Activated CD8-positive, alpha-beta memory T cell treated with anti-CD3 and anti-CD28 coated beads, Interleukin-2, amount 10 ng/mL, durations not matched to agents 7 days and 5 days (primary cell): ENCODE data around the gene ADAM11. TPM values are rescaled to one million over a fixed set of nuclear protein-coding genes. Genes with fewer than 3 reads are reported as not detected.
"Not testable (repeated sequence)": the region's sequence is repeated elsewhere in the genome, so short reads cannot be mapped to it uniquely, and the experiment has no call there.

Experiments used
- ATAC-seq: fragments of 150-1000 bp; cut with Tn5 transposase; one replicate; pipeline ENCODE4 v1.10.0; 2021; ENCODE audit warnings: moderate library complexity
- CTCF ChIA-PET: fragments of 350-600 bp; sonication (Branson Sonifier 250); formaldehyde crosslinking; loops from one replicate; lab custom pipeline; 2021; ENCODE audit warnings: antibody characterized with exemption; lab: Charles Lee
- DNase-seq: peaks from one replicate; pipeline ENCODE4 v3.0.0-alpha.2; 2020
- H3K27ac Mint-ChIP-seq: one replicate; pipeline ENCODE4 v1.8.0; 2021; ENCODE audit warnings: mild to moderate bottlenecking, mixed read lengths
- H3K27me3 Mint-ChIP-seq: one replicate; pipeline ENCODE4 v1.8.0; 2021; ENCODE audit warnings: mixed read lengths
- H3K36me3 Mint-ChIP-seq: one replicate; pipeline ENCODE4 v1.8.0; 2021; ENCODE audit warnings: mild to moderate bottlenecking, mixed read lengths
- H3K4me1 Mint-ChIP-seq: one replicate; pipeline ENCODE4 v1.8.0; 2021; ENCODE audit warnings: mixed read lengths
- H3K4me3 Mint-ChIP-seq: one replicate; pipeline ENCODE4 v1.8.0; 2021; ENCODE audit warnings: mild to moderate bottlenecking, moderate library complexity, mixed read lengths
- H3K9me3 Mint-ChIP-seq: one replicate; pipeline ENCODE4 v1.8.0; 2022; ENCODE audit warnings: low read depth, mixed read lengths
- total RNA-seq, 2 experiments: library from RNA; stranded (reverse); gene quantifications; one replicate each; pipeline ENCODE4 v1.2.3, GENCODE V29; 2021

ADAM11 gene
- total RNA-seq, 2 experiments from 2014 or later = 0.35 to 0.50 TPM

GRCh38 chr17:44796731-44797130 is 37.9 kb downstream of the ADAM11 start:
- H3K27me3 Mint-ChIP-seq = peaks cover 6% of the 10 kb centered on the region
- ATAC-seq = no peak
- DNase-seq = no peak
- H3K9me3 Mint-ChIP-seq = no peaks in the 10 kb centered on the region
- H3K4me1 Mint-ChIP-seq = peaks cover 11% of the 10 kb centered on the region
- H3K4me3 Mint-ChIP-seq = no peak overlapping the region
- no peaks in the 10 kb centered on the region for H3K36me3 Mint-ChIP-seq
- no peak overlapping the region for H3K27ac Mint-ChIP-seq
- CTCF ChIA-PET = interaction anchor here (1.6 to 3.2 kb wide), 2 partner anchors 17 to 20 kb away, joined by 4 to 11 read pairs; no protein-coding TSS in a partner anchor

- Mint-ChIP-seq H3K9me3 (no peaks in the 10 kb centered on the region), H3K4me3 (no peak overlapping the region), H3K27ac (no peak overlapping the region), H3K36me3 (no peaks in the 10 kb centered on the region), H3K27me3 (peaks cover 13% of the 10 kb centered on the region), H3K4me1 (peaks cover 11% of the 10 kb centered on the region)
- ATAC-seq (no peak), DNase-seq (no peak)
- CTCF ChIA-PET = interaction anchor here (0.6 to 3.2 kb wide), 10 partner anchors 11 to 338 kb away, joined by 3 to 11 read pairs (median 4); partner anchors contain the start of gene ACBD4
Observed at GRCh38 chr17:44797802-44798201, 39.0 kb downstream of the ADAM11 start.

- DNase-seq (no peak), ATAC-seq (no peak)
- Mint-ChIP-seq H3K27ac (no peak overlapping the region), H3K4me3 (no peak overlapping the region), H3K27me3 (peaks cover 13% of the 10 kb centered on the region), H3K36me3 (no peaks in the 10 kb centered on the region), H3K4me1 (peaks cover 11% of the 10 kb centered on the region), H3K9me3 (no peaks in the 10 kb centered on the region)
- CTCF ChIA-PET = interaction anchor here (0.5 to 3.2 kb wide), 11 partner anchors 10 to 337 kb away, joined by 3 to 11 read pairs (median 4); partner anchors contain the start of gene ACBD4
Observed at GRCh38 chr17:44798356-44798755, 39.6 kb downstream of the ADAM11 start.

- Mint-ChIP-seq H3K36me3 (no peaks in the 10 kb centered on the region), H3K4me3 (no peak overlapping the region), H3K27ac (no peak overlapping the region), H3K4me1 (peaks cover 11% of the 10 kb centered on the region), H3K9me3 (no peaks in the 10 kb centered on the region), H3K27me3 (peaks cover 19% of the 10 kb centered on the region)
- CTCF ChIA-PET = interaction anchor here (1.0 to 1.5 kb wide), 3 partner anchors 21 to 77 kb away, joined by 3 read pairs; no protein-coding TSS in a partner anchor
- DNase-seq = no peak
- no peak for ATAC-seq
Observed at GRCh38 chr17:44801880-44802279, 43.1 kb downstream of the ADAM11 start.

- CTCF ChIA-PET = no interaction called here
- ATAC-seq = no peak
- Mint-ChIP-seq H3K9me3 (no peaks in the 10 kb centered on the region), H3K27ac (no peak overlapping the region), H3K36me3 (no peaks in the 10 kb centered on the region), H3K27me3 (peaks cover 30% of the 10 kb centered on the region), H3K4me3 (no peak overlapping the region), H3K4me1 (no peaks in the 10 kb centered on the region)
- DNase-seq = no peak
Observed at GRCh38 chr17:44804302-44805089, 45.7 kb downstream of the ADAM11 start.

GRCh38 chr17:44807093-44807816 is 48.5 kb downstream of the ADAM11 start:
- Mint-ChIP-seq H3K4me3 (no peak overlapping the region), H3K27ac (no peak overlapping the region), H3K27me3 (peaks cover 24% of the 10 kb centered on the region), H3K36me3 (no peaks in the 10 kb centered on the region), H3K9me3 (no peaks in the 10 kb centered on the region), H3K4me1 (no peaks in the 10 kb centered on the region)
- CTCF ChIA-PET = interaction anchor here (1.0 to 1.4 kb wide), 2 partner anchors 60 to 61 kb away, joined by 3 read pairs; no protein-coding TSS in a partner anchor
- DNase-seq = no peak
- no peak for ATAC-seq

- no peak overlapping the region for H3K27ac Mint-ChIP-seq
- no peaks in the 10 kb centered on the region for H3K4me1 Mint-ChIP-seq
- ATAC-seq (no peak), DNase-seq (no peak)
- CTCF ChIA-PET = interaction anchor here (0.6 to 1.0 kb wide), 2 partner anchors 13 to 60 kb away, joined by 3 read pairs; no protein-coding TSS in a partner anchor
- H3K27me3 Mint-ChIP-seq = peaks cover 22% of the 10 kb centered on the region
- no peaks in the 10 kb centered on the region for H3K36me3 Mint-ChIP-seq
- H3K9me3 Mint-ChIP-seq = no peaks in the 10 kb centered on the region
- H3K4me3 Mint-ChIP-seq = no peak overlapping the region
Observed at GRCh38 chr17:44807817-44808155, 49.0 kb downstream of the ADAM11 start.

- DNase-seq (no peak), ATAC-seq (no peak)
- Mint-ChIP-seq H3K27ac (no peak overlapping the region), H3K4me1 (no peaks in the 10 kb centered on the region), H3K9me3 (no peaks in the 10 kb centered on the region), H3K36me3 (no peaks in the 10 kb centered on the region), H3K27me3 (peaks cover 22% of the 10 kb centered on the region), H3K4me3 (no peak overlapping the region)
- CTCF ChIA-PET = interaction anchor here (0.6 to 1.0 kb wide), 2 partner anchors 12 to 59 kb away, joined by 3 read pairs; no protein-coding TSS in a partner anchor
Observed at GRCh38 chr17:44808156-44808555, 49.4 kb downstream of the ADAM11 start.

- DNase-seq, H3K36me3 Mint-ChIP-seq, H3K4me3 Mint-ChIP-seq, H3K4me1 Mint-ChIP-seq, H3K27ac Mint-ChIP-seq, ATAC-seq, H3K9me3 Mint-ChIP-seq: not testable (repeated sequence)
- CTCF ChIA-PET = interaction anchor here (0.6 to 0.8 kb wide), 2 partner anchors 11 to 12 kb away, joined by 3 read pairs; no protein-coding TSS in a partner anchor
- peaks cover 22% of the 10 kb centered on the region for H3K27me3 Mint-ChIP-seq
Observed at GRCh38 chr17:44808656-44809388, 50.0 kb downstream of the ADAM11 start.

GRCh38 chr17:44812263-44812662 is 53.5 kb downstream of the ADAM11 start:
- H3K27me3 Mint-ChIP-seq = peaks cover 14% of the 10 kb centered on the region
- DNase-seq (no peak), ATAC-seq (no peak)
- H3K4me3 Mint-ChIP-seq = no peak overlapping the region
- no peak overlapping the region for H3K27ac Mint-ChIP-seq
- CTCF ChIA-PET = interaction anchor here (1.1 kb wide), 1 partner anchor 35 kb away, joined by 3 read pairs; no protein-coding TSS in a partner anchor
- H3K9me3 Mint-ChIP-seq = no peaks in the 10 kb centered on the region
- H3K4me1 Mint-ChIP-seq = no peaks in the 10 kb centered on the region
- H3K36me3 Mint-ChIP-seq = no peaks in the 10 kb centered on the region

GRCh38 chr17:44818508-44818907 is 59.7 kb downstream of the ADAM11 start:
- not testable (repeated sequence) for H3K9me3 Mint-ChIP-seq, H3K4me3 Mint-ChIP-seq, H3K4me1 Mint-ChIP-seq

GRCh38 chr17:44820631-44821212 is 61.9 kb downstream of the ADAM11 start:
- H3K4me1 Mint-ChIP-seq = no peaks in the 10 kb centered on the region
- H3K4me3 Mint-ChIP-seq = no peak overlapping the region
- CTCF ChIA-PET = interaction anchor here (0.7 kb wide), 1 partner anchor 12 kb away, joined by 3 read pairs; no protein-coding TSS in a partner anchor
- DNase-seq (no peak), ATAC-seq (no peak)
- peaks cover 18% of the 10 kb centered on the region for H3K27me3 Mint-ChIP-seq
- no peaks in the 10 kb centered on the region for H3K36me3 Mint-ChIP-seq
- no peak overlapping the region for H3K27ac Mint-ChIP-seq
- H3K9me3 Mint-ChIP-seq = no peaks in the 10 kb centered on the region

More at GRCh38 chr17:44818508-44818907, 59.7 kb downstream of the ADAM11 start:
- H3K27ac Mint-ChIP-seq, CTCF ChIA-PET, H3K36me3 Mint-ChIP-seq, DNase-seq, ATAC-seq: not testable (repeated sequence)
- H3K27me3 Mint-ChIP-seq = peaks cover 20% of the 10 kb centered on the region
